HUES48 (cell line): ENCODE measurements around the gene BHLHA9.

Experiments used
- H3K27ac ChIP-seq: one replicate; pipeline ENCODE4 v1.7.0; 2013; ENCODE audit warnings: low read depth, low read length, inconsistent platforms
- H3K27me3 ChIP-seq: 2 replicates; pipeline ENCODE4 v1.6.1; 2013; ENCODE audit warnings: mild to moderate bottlenecking, low read length; ENCODE audit not compliant: control insufficient read depth, insufficient read depth
- H3K36me3 ChIP-seq: 2 replicates; pipeline ENCODE4 v1.6.1; 2013; ENCODE audit warnings: low read length; ENCODE audit not compliant: control insufficient read depth, insufficient read depth
- H3K4me1 ChIP-seq: 2 replicates; pipeline ENCODE4 v1.6.1; 2013; ENCODE audit warnings: mild to moderate bottlenecking, low read length; ENCODE audit not compliant: control insufficient read depth, insufficient read depth
- H3K4me3 ChIP-seq: 2 replicates; pipeline ENCODE4 v1.5.1; 2013; ENCODE audit warnings: mild to moderate bottlenecking, low read depth, low read length
- H3K9ac ChIP-seq: 2 replicates; pipeline ENCODE4 v1.6.1; 2013; ENCODE audit warnings: mild to moderate bottlenecking, low read depth, low read length, moderate library complexity
- H3K9me3 ChIP-seq: 2 replicates; pipeline ENCODE4 v1.6.1; 2013; ENCODE audit warnings: low read length; ENCODE audit not compliant: control insufficient read depth, insufficient read depth

The BHLHA9 gene

GRCh38 chr17:1255041-1255440 lies 15.2 kb upstream of the BHLHA9 start:
- Histone ChIP-seq H3K9ac (no peak overlapping the region), H3K4me1 (no peaks in the 10 kb centered on the region), H3K36me3 (no peaks in the 10 kb centered on the region), H3K9me3 (no peaks in the 10 kb centered on the region), H3K27ac (no peak overlapping the region), H3K27me3 (peaks cover 10% of the 10 kb centered on the region), H3K4me3 (no peak overlapping the region)

- H3K9ac ChIP-seq, result no peak overlapping the region
- peaks cover 18% of the 10 kb centered on the region for H3K27me3 ChIP-seq
- H3K4me3 ChIP-seq, result no peak overlapping the region
- H3K36me3 ChIP-seq, result no peaks in the 10 kb centered on the region
- H3K9me3 ChIP-seq, result no peaks in the 10 kb centered on the region
- H3K27ac ChIP-seq, result no peak overlapping the region
- H3K4me1 ChIP-seq, result no peaks in the 10 kb centered on the region
Measured at GRCh38 chr17:1256699-1257098, 13.5 kb upstream of the BHLHA9 start.

- peak overlapping the region; percentile 55 for H3K4me3 ChIP-seq
- H3K9ac ChIP-seq, result no peak overlapping the region
- H3K27ac ChIP-seq, result no peak overlapping the region
- H3K9me3 ChIP-seq, result no peaks in the 10 kb centered on the region
- peaks cover 18% of the 10 kb centered on the region for H3K27me3 ChIP-seq
- H3K36me3 ChIP-seq, result no peaks in the 10 kb centered on the region
- H3K4me1 ChIP-seq, result no peaks in the 10 kb centered on the region
Measured at GRCh38 chr17:1260086-1260769, 10.0 kb upstream of the BHLHA9 start.

- Histone ChIP-seq H3K27ac (no peak overlapping the region), H3K4me1 (no peaks in the 10 kb centered on the region), H3K4me3 (no peak overlapping the region), H3K36me3 (no peaks in the 10 kb centered on the region), H3K9me3 (no peaks in the 10 kb centered on the region), H3K9ac (no peak overlapping the region), H3K27me3 (peaks cover 18% of the 10 kb centered on the region)
Measured at GRCh38 chr17:1260770-1261161, 9.5 kb upstream of the BHLHA9 start.

- H3K27ac ChIP-seq, result no peak overlapping the region
- H3K27me3 ChIP-seq, result peaks cover 17% of the 10 kb centered on the region
- H3K9ac ChIP-seq, result no peak overlapping the region
- H3K4me3 ChIP-seq, result no peak overlapping the region
- 0 out of 2 replicates have a peak, but pooled peaks cover 3% of the 10 kb centered on the region for H3K4me1 ChIP-seq
- H3K9me3 ChIP-seq, result no peaks in the 10 kb centered on the region
- H3K36me3 ChIP-seq, result no peaks in the 10 kb centered on the region
Measured at GRCh38 chr17:1264196-1264595, 6.0 kb upstream of the BHLHA9 start.

- H3K27me3 ChIP-seq, result no peaks in the 10 kb centered on the region
- no peaks in the 10 kb centered on the region for H3K9me3 ChIP-seq
- H3K36me3 ChIP-seq, result no peaks in the 10 kb centered on the region
- H3K4me1 ChIP-seq, result 0 out of 2 replicates have a peak, but pooled peaks cover 3% of the 10 kb centered on the region
- H3K4me3 ChIP-seq, result peak overlapping the region; percentile 92
- H3K9ac ChIP-seq, result no peak overlapping the region; the same call in 1 of the 2 replicates
- H3K27ac ChIP-seq, result no peak overlapping the region
Measured at GRCh38 chr17:1267471-1267943, 2.7 kb upstream of the BHLHA9 start.

- Histone ChIP-seq H3K4me1 (0 out of 2 replicates have a peak, but pooled peaks cover 3% of the 10 kb centered on the region), H3K9me3 (no peaks in the 10 kb centered on the region), H3K27me3 (0 out of 2 replicates have a peak, but pooled peaks cover 2% of the 10 kb centered on the region), H3K27ac (no peak overlapping the region), H3K4me3 (no peak overlapping the region), H3K36me3 (no peaks in the 10 kb centered on the region), H3K9ac (no peak overlapping the region)
Measured at GRCh38 chr17:1271030-1271423, 783 bp downstream of the BHLHA9 start.

GRCh38 chr17:1271441-1271840 lies 1.2 kb downstream of the BHLHA9 start:
- Histone ChIP-seq H3K9ac (no peak overlapping the region), H3K36me3 (no peaks in the 10 kb centered on the region), H3K27me3 (0 out of 2 replicates have a peak, but pooled peaks cover 2% of the 10 kb centered on the region), H3K9me3 (no peaks in the 10 kb centered on the region), H3K4me1 (0 out of 2 replicates have a peak, but pooled peaks cover 3% of the 10 kb centered on the region), H3K27ac (no peak overlapping the region), H3K4me3 (no peak overlapping the region)

GRCh38 chr17:1272701-1273100 lies 2.5 kb downstream of the BHLHA9 start:
- Histone ChIP-seq H3K27me3 (0 out of 2 replicates have a peak, but pooled peaks cover 2% of the 10 kb centered on the region), H3K9ac (no peak overlapping the region)

GRCh38 chr17:1273492-1274244 lies 3.4 kb downstream of the BHLHA9 start:
- H3K27ac ChIP-seq, result no peak overlapping the region
- H3K9ac ChIP-seq, result no peak overlapping the region
- H3K27me3 ChIP-seq, result 0 out of 2 replicates have a peak, but pooled peaks cover 2% of the 10 kb centered on the region
- H3K4me3 ChIP-seq, result no peak overlapping the region
- H3K4me1 ChIP-seq, result no peaks in the 10 kb centered on the region
- no peaks in the 10 kb centered on the region for H3K36me3 ChIP-seq
- H3K9me3 ChIP-seq, result no peaks in the 10 kb centered on the region

More at GRCh38 chr17:1272701-1273100, 2.5 kb downstream of the BHLHA9 start:
- Histone ChIP-seq H3K36me3 (no peaks in the 10 kb centered on the region), H3K27ac (no peak overlapping the region), H3K4me3 (no peak overlapping the region), H3K9me3 (no peaks in the 10 kb centered on the region), H3K4me1 (no peaks in the 10 kb centered on the region)

GRCh38 chr17:1274245-1274608 lies 4.0 kb downstream of the BHLHA9 start:
- Histone ChIP-seq H3K27ac (no peak overlapping the region), H3K4me3 (no peak overlapping the region), H3K36me3 (no peaks in the 10 kb centered on the region), H3K4me1 (no peaks in the 10 kb centered on the region), H3K27me3 (0 out of 2 replicates have a peak, but pooled peaks cover 2% of the 10 kb centered on the region), H3K9ac (no peak overlapping the region), H3K9me3 (no peaks in the 10 kb centered on the region)
